B cell (primary cell): ENCODE data around the gene RTN4RL1. TPM values are rescaled to one million over a fixed set of nuclear protein-coding genes. Genes with fewer than 3 reads are reported as not detected.

ENCODE experiments used
- ATAC-seq: fragments of 200-7000 bp; cut with Tn5 transposase; one replicate; pipeline ENCODE4 v1.10.0; 2021; ENCODE audit warnings: low read depth, mild to moderate bottlenecking, moderate number of reproducible peaks, moderate library complexity
- CTCF ChIA-PET: fragments of 350-600 bp; sonication (Branson Sonifier 250); formaldehyde crosslinking; loops from one replicate; lab custom pipeline; 2021; ENCODE audit warnings: antibody characterized with exemption, inconsistent platforms; lab: Charles Lee
- POLR2A ChIA-PET: fragments of 350-600 bp; sonication (Branson Sonifier 250); formaldehyde crosslinking; loops from one replicate; lab custom pipeline; 2021; ENCODE audit warnings: antibody characterized with exemption; lab: Charles Lee
- DNase-seq: peaks from one replicate; pipeline ENCODE4 v3.0.0; 2013
- H2AFZ ChIP-seq: 2 replicates; pipeline ENCODE4 v1.6.1; 2012; ENCODE audit warnings: mild to moderate bottlenecking, low read depth, low read length; ENCODE audit not compliant: insufficient read depth, poor library complexity, severe bottlenecking
- H3K27ac ChIP-seq, 2 donors: 1 replicate in 1 of 2; 2 replicates in 1 of 2; pipeline ENCODE4 v1.5.1; 2012 to 2013; ENCODE audit warnings: low read length in 2 of 2, mild to moderate bottlenecking in 2 of 2, moderate library complexity in 1 of 2
- H3K27me3 ChIP-seq, 4 experiments: fragments of 200-600 bp in 1 of 4; sonication (generic) in 1 of 4; replicated peaks in 1 of 4; 1 replicate in 2 of 4; 2 replicates in 2 of 4; pipeline versions ENCODE4 v1.6.1 to v1.7.0; 2013 to 2016; ENCODE audit warnings: low read length in 3 of 4, mild to moderate bottlenecking in 2 of 4, mixed read lengths in 1 of 4, moderate library complexity in 1 of 4; ENCODE audit not compliant: insufficient read depth in 4 of 4, control insufficient read depth in 3 of 4; ENCODE audit errors: control extremely low read depth in 1 of 4
- H3K36me3 ChIP-seq, 2 experiments: replicated peaks in 1 of 2; 1 replicate in 1 of 2; 2 replicates in 1 of 2; pipeline versions ENCODE4 v1.6.1 to v1.7.1; 2013; ENCODE audit warnings: low read length in 1 of 2; ENCODE audit not compliant: insufficient read depth in 2 of 2, control insufficient read depth in 1 of 2; ENCODE audit errors: control extremely low read depth in 1 of 2, extremely low read depth in 1 of 2
- H3K4me1 ChIP-seq, 2 donors: fragments of 200-600 bp in 1 of 2; sonication (generic) in 1 of 2; 1 replicate in 1 of 2; 2 replicates in 1 of 2; pipeline versions ENCODE4 v1.5.1 to v1.6.1; 2013 to 2017; ENCODE audit warnings: low read length in 2 of 2; ENCODE audit not compliant: control insufficient read depth in 2 of 2, insufficient read depth in 2 of 2
- H3K4me2 ChIP-seq: replicated peaks from 2 replicates; pipeline ENCODE3; 2012; ENCODE audit warnings: mild to moderate bottlenecking, low read depth, low read length; ENCODE audit not compliant: poor library complexity, severe bottlenecking
- H3K4me3 ChIP-seq, 5 experiments: fragments of 200-600 bp in 1 of 5; sonication (generic) in 1 of 5; 1 replicate in 3 of 5; 2 replicates in 2 of 5; pipeline versions ENCODE4 v1.5.1 to v1.7.0; 2011 to 2016; ENCODE audit warnings: low read length in 4 of 5, mild to moderate bottlenecking in 4 of 5, low read depth in 2 of 5, control low read depth in 1 of 5, moderate library complexity in 1 of 5; ENCODE audit not compliant: insufficient read depth in 1 of 5; ENCODE audit errors: control extremely low read depth in 1 of 5, extremely low read depth in 1 of 5
- H3K79me2 ChIP-seq: fragments of 200-600 bp; sonication (generic); one replicate; pipeline ENCODE4 v1.6.0; 2016; ENCODE audit warnings: low read length; ENCODE audit not compliant: control insufficient read depth, insufficient read depth
- H3K9ac ChIP-seq: fragments of 200-600 bp; sonication (generic); 2 replicates; pipeline ENCODE4 v1.6.1; 2017; ENCODE audit warnings: mild to moderate bottlenecking, low read length, moderate library complexity
- H3K9me3 ChIP-seq, 3 donors: one replicate each; pipeline versions ENCODE4 v1.6.1 to v1.7.1; 2013; ENCODE audit warnings: low read length in 2 of 3; ENCODE audit not compliant: control insufficient read depth in 2 of 3, insufficient read depth in 1 of 3; ENCODE audit errors: control extremely low read depth in 1 of 3
- H4K20me1 ChIP-seq: 2 replicates; pipeline ENCODE4 v1.6.0; 2012; ENCODE audit warnings: mild to moderate bottlenecking, low read length; ENCODE audit not compliant: insufficient read depth, control insufficient read depth, poor library complexity, severe bottlenecking
- H3K27ac Mint-ChIP-seq: one replicate; pipeline ENCODE4 v1.8.0; 2021; ENCODE audit warnings: mixed read lengths
- H3K27me3 Mint-ChIP-seq: one replicate; pipeline ENCODE4 v1.8.0; 2021; ENCODE audit warnings: mixed read lengths
- H3K4me1 Mint-ChIP-seq: one replicate; pipeline ENCODE4 v1.8.0; 2021; ENCODE audit warnings: mixed read lengths
- H3K4me3 Mint-ChIP-seq: one replicate; pipeline ENCODE4 v1.8.0; 2021; ENCODE audit warnings: mixed read lengths
- H3K9me3 Mint-ChIP-seq: one replicate; pipeline ENCODE4 v1.8.0; 2022; ENCODE audit warnings: mixed read lengths; ENCODE audit not compliant: insufficient read depth
- CTCF ChIP-seq: fragments of 200-600 bp; IDR thresholded peaks from one replicate; pipeline ENCODE4 v1.8.0; 2022; ENCODE audit warnings: antibody characterized with exemption, mild to moderate bottlenecking
- EZH2 ChIP-seq: IDR thresholded peaks from 2 replicates; pipeline ENCODE4 v1.6.1; 2012; ENCODE audit warnings: borderline replicate concordance, low read depth, mild to moderate bottlenecking, moderate library complexity, low read length; ENCODE audit not compliant: insufficient read depth, poor library complexity, severe bottlenecking
- WGBS: methylation state at CpG from one replicate; pipeline ENCODE4 v1.1.5; 2013; ENCODE audit warnings: missing lambda C conversion rate; ENCODE audit not compliant: insufficient coverage; 5-methylcytosine and 5-hydroxymethylcytosine counted together
- intact Hi-C: fragments of 100-400 bp; cut with micrococcal nuclease; formaldehyde crosslinking; loops from one replicate; pipeline ENCODE4 v1.10.0; 2022
- polyA plus RNA-seq: library from polyadenylated mRNA; depleted of rRNA; stranded (reverse); fragments of >200 nt; gene quantifications from 2 replicates; pipeline ENCODE4 v1.2.3, GENCODE V29; 2012
- total RNA-seq, 2 donors: library from RNA; stranded (reverse); fragments of 120-200 nt in 1 of 2; gene quantifications; 1 replicate in 1 of 2; 2 replicates in 1 of 2; pipeline versions ENCODE4 v1.2.3 to v1.2.4, GENCODE V29; 2013 to 2022

RTN4RL1 gene
- total and polyA plus RNA-seq, 2 donors (not counting 1 experiment from before 2014, with no cell fraction given), result 0.03 to 0.07 TPM

- ATAC-seq (no peak), DNase-seq (no peak)
- peak overlapping the region; percentile 85 for H3K9ac ChIP-seq
- H3K27ac ChIP-seq, result peak overlapping the region; percentile 78 to 94
- peaks cover 28% of the 10 kb centered on the region for H3K4me1 Mint-ChIP-seq
- TF ChIP-seq CTCF, result no peak
- TF ChIP-seq EZH2, result no peak
- H3K36me3 ChIP-seq, result peaks cover 0 to 38% of the 10 kb centered on the region in 2 experiments
- H3K27me3 Mint-ChIP-seq, result no peaks in the 10 kb centered on the region
- H3K27me3 ChIP-seq, result no peaks in the 10 kb centered on the region
- peak overlapping the region; percentile 20 for H3K27ac Mint-ChIP-seq
- H3K4me2 ChIP-seq, result peak overlapping the region; percentile 86
- H4K20me1 ChIP-seq, result peaks cover 9% of the 10 kb centered on the region
- H3K4me3 Mint-ChIP-seq, result peak overlapping the region; percentile 91
- peaks cover 12 to 15% of the 10 kb centered on the region in 2 donors for H3K4me1 ChIP-seq
- peaks cover 20% of the 10 kb centered on the region for H3K79me2 ChIP-seq
- ChIA-PET CTCF (interaction anchor here (1.0 to 3.0 kb wide), 6 partner anchors 10 to 357 kb away, joined by 3 to 12 read pairs (median 4); partner anchors contain the start of gene DPH1), POLR2A (interaction anchor here (1.5 kb wide), 1 partner anchor 11 kb away, joined by 9 read pairs; the partner anchor contains the start of gene DPH1)
- 75% methylated on average over 16 of the region's 16 CpGs for WGBS
- intact Hi-C loops, result loop anchor here (1.0 to 5.0 kb wide), 4 partner anchors 11 to 324 kb away; partner anchors contain the start of genes DPH1 and RTN4RL1
- peaks cover 0 to 4% (median 0%) of the 10 kb centered on the region in 3 donors for H3K9me3 ChIP-seq
- no peaks in the 10 kb centered on the region for H3K9me3 Mint-ChIP-seq
- H3K4me3 ChIP-seq, result peak overlapping the region in 4 of 5 experiments; percentile 69 to 84 (median 79)
- peak overlapping the region; percentile 86 for H2AFZ ChIP-seq
Observed at GRCh38 chr17:2040942-2041560, 15.9 kb upstream of the RTN4RL1 start.
